ENCODE results near the gene FAM181B.

FAM181B gene

DNA sequence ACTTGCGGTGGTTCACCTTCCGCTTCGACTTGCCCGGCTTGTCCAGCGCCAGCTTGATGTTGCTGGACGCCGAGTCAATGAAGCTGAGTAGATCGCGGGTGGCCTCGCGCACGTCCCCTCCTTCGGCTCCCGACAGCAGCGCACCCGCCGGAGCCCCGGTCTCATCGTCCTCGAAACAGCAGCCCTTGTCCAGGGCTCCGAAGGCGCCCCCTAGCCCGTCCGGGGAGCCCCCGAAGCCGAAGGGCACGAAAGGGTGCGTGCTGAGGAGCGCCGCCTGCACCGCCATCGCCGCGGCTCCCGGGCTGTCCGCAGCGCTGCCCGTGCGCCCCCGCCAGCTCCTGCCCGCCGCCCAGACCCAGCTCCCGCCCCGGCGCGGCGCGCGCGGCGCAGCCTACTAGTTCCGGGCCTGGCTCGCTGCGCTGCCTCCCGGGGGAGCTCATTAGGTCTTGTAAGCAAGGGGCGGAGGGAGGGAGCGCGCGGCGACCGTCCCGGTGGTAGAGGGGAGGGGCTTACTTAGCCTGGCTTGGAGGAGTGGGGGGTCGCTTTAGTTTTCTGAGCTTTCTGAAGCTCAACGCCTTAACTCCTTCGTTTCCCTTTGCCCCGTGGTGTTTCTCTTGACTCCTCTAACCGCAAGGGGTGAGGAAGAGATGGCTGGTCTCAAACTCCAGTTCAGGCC, at the start of gene FAM181B:
TSS of gene FAM181B (minus strand) at position 421 of the 676 bp plus-strand sequence. CDS start at position 286, 135 bp downstream.
- DNase-seq (ENCODE audit: low read depth in 3 of 3, low spot score in 1 of 3), result no peak

DNA sequence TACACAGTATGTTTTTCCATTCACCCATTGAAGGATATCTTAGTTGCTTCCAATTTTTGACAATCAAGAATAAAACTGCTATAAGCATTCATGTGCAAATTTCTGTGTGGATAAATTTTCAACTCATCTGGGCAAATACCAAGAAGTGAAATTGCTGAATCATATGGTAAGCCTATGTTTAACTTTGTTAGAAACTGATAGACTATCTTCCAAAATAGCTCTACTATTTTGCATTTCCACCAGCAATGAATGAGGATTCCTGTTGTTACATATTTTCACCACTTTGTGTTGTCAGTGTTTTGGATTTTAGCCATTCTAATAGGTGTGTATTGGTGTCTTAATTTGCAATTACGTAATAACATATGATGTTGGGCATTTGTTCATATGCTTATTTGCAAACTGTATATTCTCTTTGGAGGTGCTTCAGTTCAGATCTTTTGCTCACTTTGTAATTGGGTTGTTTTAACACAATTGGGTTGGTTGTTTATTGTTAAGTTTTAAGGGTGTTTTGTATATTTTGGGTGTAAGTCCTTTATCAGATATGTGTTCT, 49.2 kb upstream of the FAM181B start:
- DNase-seq (ENCODE audit: low read depth in 3 of 3, low spot score in 1 of 3), result no peak

DNA sequence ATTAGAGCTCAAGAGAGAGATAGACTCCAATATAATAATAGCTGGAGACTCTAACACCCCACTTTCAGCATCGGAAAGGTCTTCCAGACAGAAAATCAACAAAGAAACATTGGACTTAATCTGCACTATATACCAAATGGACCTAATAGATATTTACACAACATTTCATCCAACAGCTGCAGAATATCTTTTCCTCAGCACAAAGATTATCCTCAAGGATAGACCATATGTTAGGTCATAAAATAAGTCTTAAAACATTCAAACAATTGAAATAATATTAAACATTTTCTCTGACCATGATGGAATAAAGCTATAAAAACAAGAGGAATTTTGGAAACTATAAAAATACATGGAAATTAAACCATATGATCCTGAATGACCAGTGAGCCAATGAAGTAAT, 45.1 kb upstream of the FAM181B start:
- DNase-seq (ENCODE audit: low read depth in 3 of 3, low spot score in 1 of 3), result no peak

- no peak for DNase-seq (ENCODE audit: low read depth in 3 of 3, low spot score in 1 of 3)
Observed at GRCh38 chr11:82776377-82776776, 42.7 kb upstream of the FAM181B start.

GRCh38 chr11:82775736-82776346, 42.2 kb upstream of the FAM181B start:
- no peak for DNase-seq (ENCODE audit: low read depth in 3 of 3, low spot score in 1 of 3)

DNA sequence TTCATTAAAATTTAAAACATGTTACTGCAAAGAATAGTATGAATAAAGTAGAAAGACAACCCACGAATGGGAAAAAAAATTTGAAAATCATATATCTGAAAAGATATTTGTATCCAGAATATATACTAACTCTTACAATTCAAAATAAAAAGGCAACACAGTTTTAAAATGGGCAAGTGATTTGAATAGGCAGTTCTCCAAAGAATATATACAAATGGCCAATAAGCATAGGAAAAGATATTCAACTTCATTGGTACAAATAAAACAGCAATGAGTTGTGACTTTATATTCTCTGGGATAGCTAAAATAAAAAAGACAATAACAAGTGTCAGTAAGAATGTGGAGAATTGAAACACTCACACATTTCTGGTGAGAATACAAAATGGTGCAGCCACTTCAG, 41.6 kb upstream of the FAM181B start:
- no peak for DNase-seq (ENCODE audit: low read depth in 3 of 3, low spot score in 1 of 3)

DNA sequence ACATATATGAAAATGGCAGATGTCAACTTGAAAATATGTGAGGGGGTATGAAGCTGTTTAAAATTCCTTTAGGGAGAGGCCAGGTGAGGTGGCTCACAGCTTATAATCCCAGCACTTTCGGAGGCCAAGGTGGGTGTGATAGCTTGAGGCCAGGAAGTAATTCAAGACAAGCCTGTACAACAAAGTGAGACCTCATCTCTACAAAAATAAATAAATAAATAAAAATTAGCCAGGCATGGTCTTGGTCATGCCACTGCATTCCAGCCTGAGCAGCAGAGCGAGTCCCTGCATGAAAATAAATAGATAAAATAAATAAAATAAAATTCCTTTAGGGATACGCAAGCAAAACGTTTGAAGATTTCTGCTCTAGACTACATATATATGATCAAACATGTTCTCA, 38.1 kb upstream of the FAM181B start:
- no peak for DNase-seq (ENCODE audit: low read depth in 3 of 3, low spot score in 1 of 3)

GRCh38 chr11:82767123-82767522, 33.5 kb upstream of the FAM181B start:
- DNase-seq (ENCODE audit: low read depth in 3 of 3, low spot score in 1 of 3), result no peak

DNA sequence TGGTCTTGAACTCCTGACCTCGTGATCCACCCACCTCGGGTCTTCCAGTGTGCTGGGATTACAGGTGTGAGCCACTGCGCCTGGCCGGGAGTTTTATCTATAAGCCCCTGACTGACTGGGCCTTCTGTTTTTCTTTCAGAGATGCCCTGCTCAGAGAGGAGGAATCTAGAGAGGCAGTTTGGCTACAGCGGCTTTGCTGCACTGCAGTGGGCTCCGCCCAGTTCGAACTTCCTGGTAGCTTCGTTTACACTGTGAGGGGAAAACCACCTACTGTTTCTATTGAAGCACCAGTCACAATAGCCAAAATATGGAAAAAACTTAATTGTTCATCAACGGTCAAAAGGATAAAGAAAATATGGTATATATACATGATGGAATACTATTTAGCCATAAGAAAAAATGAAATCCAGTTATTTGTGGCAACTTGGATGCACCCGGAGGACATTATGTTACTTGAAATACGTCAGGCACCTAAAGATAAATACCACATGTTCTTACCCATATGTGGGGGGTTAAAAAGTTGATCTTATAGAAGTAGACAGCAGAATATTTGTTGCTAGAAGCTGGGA, 31.9 kb upstream of the FAM181B start:
- no peak for DNase-seq (ENCODE audit: low read depth in 3 of 3, low spot score in 1 of 3)

DNA sequence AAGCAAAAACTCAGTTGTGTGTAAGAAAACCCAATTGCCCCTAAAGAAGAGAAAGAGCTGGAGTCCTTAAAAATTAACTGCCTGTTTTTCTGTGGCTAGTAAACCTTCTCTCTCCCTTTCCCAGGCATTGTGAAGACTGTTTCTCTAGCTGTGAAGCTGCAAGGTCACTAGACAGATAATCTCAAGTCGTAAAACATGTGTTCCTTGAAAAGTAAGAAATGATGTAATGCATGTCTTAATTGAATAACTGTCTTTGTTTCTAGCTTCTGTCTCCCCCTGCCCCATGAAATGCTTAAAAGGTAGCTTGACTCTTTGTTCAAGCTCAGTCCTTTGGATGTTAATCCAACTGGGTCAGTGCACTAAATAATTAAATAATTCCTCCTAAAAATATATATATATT, 29.5 kb upstream of the FAM181B start:
- DNase-seq (ENCODE audit: low read depth in 3 of 3, low spot score in 1 of 3), result no peak

DNA sequence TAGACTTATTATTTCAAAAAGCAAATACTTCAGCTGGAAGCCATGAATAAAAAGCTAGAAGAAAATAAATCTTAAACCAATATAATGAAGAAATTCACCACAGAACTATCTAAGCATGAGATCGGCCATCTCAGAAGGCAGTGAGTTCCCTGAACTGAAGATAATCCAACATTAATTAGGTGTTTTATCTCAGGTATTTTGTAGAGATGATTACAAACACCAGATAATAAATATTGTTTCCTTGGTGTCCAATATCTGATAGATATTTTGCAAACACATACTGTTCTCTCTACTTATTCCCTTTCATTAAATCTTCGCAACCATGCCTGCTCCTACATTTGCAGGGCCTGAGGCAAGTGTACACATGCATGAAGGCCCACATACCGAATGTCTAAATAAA, 26.0 kb upstream of the FAM181B start:
- no peak for DNase-seq (ENCODE audit: low read depth in 3 of 3, low spot score in 1 of 3)

GRCh38 chr11:82757660-82758357, 24.1 kb upstream of the FAM181B start:
- DNase-seq (ENCODE audit: low read depth in 3 of 3, low spot score in 1 of 3), result no peak

- no peak for DNase-seq (ENCODE audit: low read depth in 3 of 3, low spot score in 1 of 3)
Observed at GRCh38 chr11:82756765-82757639, 23.3 kb upstream of the FAM181B start.

- DNase-seq (ENCODE audit: low read depth in 3 of 3, low spot score in 1 of 3), result no peak
Observed at GRCh38 chr11:82754410-82754809, 20.7 kb upstream of the FAM181B start.

DNA sequence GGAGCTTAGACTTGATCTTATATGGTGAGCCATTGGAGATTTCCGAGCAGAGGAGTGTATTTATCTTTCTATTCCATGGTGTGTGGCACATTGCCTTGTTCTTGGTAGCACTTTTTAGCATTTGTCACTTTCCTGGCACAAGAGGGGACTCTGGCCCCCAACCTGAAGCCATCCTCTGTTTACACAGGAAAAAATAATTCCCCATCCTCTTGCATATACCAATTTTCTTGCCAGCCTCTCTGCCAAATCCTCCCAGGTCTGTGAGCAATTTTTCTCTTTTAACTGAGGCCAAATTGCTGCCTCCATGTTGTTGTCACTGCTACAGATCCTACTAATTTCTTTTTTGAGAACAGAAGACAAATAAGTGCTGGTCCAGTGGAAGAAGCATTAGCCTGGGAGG, 20.3 kb upstream of the FAM181B start:
- DNase-seq (ENCODE audit: low read depth in 3 of 3, low spot score in 1 of 3), result no peak

- no peak for DNase-seq (ENCODE audit: low read depth in 3 of 3, low spot score in 1 of 3)
Observed at GRCh38 chr11:82752801-82753200, 19.1 kb upstream of the FAM181B start.

DNA sequence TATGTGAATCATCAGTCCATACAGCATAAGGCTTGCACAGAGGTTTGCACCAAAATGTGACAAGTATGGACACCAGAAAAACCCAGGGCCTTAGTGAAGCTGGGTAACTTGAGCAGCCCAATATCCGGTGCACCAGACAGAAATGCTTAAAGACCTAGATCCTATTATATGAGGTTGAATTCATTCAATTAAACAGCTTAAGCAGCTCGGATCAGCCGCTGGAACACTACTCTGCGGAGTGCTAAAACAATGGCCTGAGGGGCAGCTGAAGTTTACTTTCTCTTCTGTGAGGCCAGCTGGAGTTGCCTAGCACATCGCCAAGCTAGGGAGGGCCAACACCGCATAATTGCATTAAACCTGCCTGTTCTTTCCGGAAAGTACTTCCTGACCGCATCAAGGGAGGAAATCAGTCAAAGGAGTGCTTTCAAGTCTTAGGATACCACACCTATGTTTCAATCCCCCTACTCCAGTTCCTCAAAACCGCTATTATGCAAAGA, 17.0 kb upstream of the FAM181B start:
- DNase-seq (ENCODE audit: low read depth in 3 of 3, low spot score in 1 of 3), result no peak

- no peak for DNase-seq (ENCODE audit: low read depth in 3 of 3, low spot score in 1 of 3)
Observed at GRCh38 chr11:82747471-82747870, 13.8 kb upstream of the FAM181B start.

- DNase-seq (ENCODE audit: low read depth in 3 of 3, low spot score in 1 of 3), result no peak
Observed at GRCh38 chr11:82738091-82738490, 4.4 kb upstream of the FAM181B start.

DNA sequence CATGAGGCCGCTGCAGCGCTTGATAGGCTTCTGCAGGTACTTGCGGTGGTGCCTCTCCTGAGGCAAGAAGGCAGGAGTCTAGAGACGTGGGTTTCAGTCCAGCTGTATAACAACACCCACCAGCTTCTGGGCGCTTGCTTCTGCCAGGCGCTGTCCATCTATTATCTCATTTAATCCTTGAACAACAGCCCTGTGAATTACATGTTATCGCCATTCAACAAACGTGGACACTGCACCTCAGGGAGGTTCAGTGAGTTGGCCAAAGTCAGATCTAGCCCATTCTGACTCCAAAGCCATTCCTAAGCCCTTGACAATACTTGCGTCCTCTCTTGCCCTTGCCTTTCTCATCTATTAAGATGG, 436 bp upstream of the FAM181B start:
- DNase-seq (ENCODE audit: low read depth in 3 of 3, low spot score in 1 of 3), result no peak
